ENCODE measurements around the gene BLVRB. TPM values are rescaled to one million over a fixed set of nuclear protein-coding genes. Genes with fewer than 3 reads are reported as not detected.

The BLVRB gene
- total and polyA plus RNA-seq, 9 of the 15 experiments (the other 6 are each of a cell fraction or from before 2014, with no cell fraction given) = 81.1 to 749 (median 331) TPM

DNA sequence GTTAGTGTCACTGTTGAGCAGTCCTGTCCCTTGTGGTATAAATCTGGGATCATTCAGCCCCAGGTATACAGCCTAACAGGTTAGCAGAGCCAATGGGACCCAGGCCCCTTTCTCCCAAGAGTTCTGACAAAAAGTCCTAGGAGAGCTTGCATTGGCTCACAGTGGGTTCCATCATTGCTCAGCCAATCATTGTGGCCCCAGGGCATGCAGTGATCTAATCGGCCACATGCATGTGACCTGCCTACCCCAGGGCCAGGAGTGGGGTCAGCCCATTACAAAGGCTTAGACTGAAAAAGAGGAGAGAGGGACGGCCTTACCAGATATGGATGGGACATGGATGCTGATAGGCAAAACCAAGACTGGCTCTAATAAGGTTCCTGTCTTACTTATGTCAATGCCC is 42.3 kb upstream of the BLVRB start (continued):
- TF ChIP-seq, protein P1, sequence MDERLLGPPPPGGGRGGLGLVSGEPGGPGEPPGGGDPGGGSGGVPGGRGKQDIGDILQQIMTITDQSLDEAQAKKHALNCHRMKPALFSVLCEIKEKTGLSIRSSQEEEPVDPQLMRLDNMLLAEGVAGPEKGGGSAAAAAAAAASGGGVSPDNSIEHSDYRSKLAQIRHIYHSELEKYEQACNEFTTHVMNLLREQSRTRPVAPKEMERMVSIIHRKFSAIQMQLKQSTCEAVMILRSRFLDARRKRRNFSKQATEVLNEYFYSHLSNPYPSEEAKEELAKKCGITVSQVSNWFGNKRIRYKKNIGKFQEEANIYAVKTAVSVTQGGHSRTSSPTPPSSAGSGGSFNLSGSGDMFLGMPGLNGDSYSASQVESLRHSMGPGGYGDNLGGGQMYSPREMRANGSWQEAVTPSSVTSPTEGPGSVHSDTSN (CRISPR knock-in tag; IDR thresholded peaks at IDR 0.05; ENCODE audit: low read depth) = no peak
- TF ChIP-seq, protein P1 (tag; conservative IDR thresholded peaks at IDR 0.05; ENCODE audit: low read depth) = peak; percentile 33; the same call in 1 of the 2 replicates
- TF ChIP-seq ZNF134 (CRISPR knock-in tag; conservative IDR thresholded peaks at IDR 0.05) = no peak
- TF ChIP-seq, protein P2, sequence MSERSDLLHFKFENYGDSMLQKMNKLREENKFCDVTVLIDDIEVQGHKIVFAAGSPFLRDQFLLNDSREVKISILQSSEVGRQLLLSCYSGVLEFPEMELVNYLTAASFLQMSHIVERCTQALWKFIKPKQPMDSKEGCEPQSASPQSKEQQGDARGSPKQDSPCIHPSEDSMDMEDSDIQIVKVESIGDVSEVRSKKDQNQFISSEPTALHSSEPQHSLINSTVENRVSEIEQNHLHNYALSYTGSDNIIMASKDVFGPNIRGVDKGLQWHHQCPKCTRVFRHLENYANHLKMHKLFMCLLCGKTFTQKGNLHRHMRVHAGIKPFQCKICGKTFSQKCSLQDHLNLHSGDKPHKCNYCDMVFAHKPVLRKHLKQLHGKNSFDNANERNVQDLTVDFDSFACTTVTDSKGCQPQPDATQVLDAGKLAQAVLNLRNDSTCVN (CRISPR knock-in tag; IDR thresholded peaks at IDR 0.05) = no peak
- TF ChIP-seq, protein P3, sequence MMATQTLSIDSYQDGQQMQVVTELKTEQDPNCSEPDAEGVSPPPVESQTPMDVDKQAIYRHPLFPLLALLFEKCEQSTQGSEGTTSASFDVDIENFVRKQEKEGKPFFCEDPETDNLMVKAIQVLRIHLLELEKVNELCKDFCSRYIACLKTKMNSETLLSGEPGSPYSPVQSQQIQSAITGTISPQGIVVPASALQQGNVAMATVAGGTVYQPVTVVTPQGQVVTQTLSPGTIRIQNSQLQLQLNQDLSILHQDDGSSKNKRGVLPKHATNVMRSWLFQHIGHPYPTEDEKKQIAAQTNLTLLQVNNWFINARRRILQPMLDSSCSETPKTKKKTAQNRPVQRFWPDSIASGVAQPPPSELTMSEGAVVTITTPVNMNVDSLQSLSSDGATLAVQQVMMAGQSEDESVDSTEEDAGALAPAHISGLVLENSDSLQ (IDR thresholded peaks at IDR 0.05) = peak; percentile 92
- TF ChIP-seq, protein P4, sequence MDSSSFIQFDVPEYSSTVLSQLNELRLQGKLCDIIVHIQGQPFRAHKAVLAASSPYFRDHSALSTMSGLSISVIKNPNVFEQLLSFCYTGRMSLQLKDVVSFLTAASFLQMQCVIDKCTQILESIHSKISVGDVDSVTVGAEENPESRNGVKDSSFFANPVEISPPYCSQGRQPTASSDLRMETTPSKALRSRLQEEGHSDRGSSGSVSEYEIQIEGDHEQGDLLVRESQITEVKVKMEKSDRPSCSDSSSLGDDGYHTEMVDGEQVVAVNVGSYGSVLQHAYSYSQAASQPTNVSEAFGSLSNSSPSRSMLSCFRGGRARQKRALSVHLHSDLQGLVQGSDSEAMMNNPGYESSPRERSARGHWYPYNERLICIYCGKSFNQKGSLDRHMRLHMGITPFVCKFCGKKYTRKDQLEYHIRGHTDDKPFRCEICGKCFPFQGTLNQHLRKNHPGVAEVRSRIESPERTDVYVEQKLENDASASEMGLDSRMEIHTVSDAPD (CRISPR knock-in tag; IDR thresholded peaks at IDR 0.05) = no peak
- no peak for TF ChIP-seq HNRNPH1 (optimal IDR thresholded peaks at IDR 0.05; ENCODE audit: low read depth, low read length)
- TF ChIP-seq RBBP5 (IDR thresholded peaks at IDR 0.05; ENCODE audit: borderline replicate concordance, insufficient read depth, low read length, poor library complexity, severe bottlenecking) = no peak

Measured in K562 (cell line).